EH (cell line): ENCODE data around the gene ITGAE.
"Not testable (repeated sequence)": the region's sequence is repeated elsewhere in the genome, so short reads cannot be mapped to it uniquely, and the experiment has no call there.

Source experiments
- DNase-seq: peaks from one replicate; pipeline ENCODE4 v3.0.0-alpha.2; 2015; ENCODE audit warnings: low read depth

The ITGAE gene

GRCh38 chr17:3795390-3796102, 5.4 kb downstream of the ITGAE start:
- no peak for DNase-seq

- DNase-seq: peak; percentile 58
Observed at GRCh38 chr17:3794557-3795389, 6.2 kb downstream of the ITGAE start.

DNA sequence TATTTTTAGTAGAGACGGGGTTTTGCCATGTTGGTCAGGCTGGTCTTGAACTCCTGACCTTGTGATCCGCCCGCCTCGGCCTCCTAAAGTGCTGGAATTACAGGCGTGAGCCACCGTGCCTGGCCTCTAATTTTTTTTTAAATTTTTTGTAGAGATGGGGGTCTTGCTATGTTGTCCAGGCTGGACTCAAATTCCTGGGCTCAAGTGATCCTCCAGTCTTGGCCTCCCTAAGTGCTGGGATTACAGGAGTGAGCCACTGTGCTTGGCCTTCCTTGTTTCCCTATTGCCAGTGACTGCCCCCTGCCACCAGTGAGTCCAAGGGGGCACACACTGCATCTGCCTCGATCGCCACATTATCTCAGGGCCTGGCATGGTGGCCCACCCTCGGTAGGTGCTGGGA, 6.8 kb downstream of the ITGAE start:
- not testable (repeated sequence) for DNase-seq

GRCh38 chr17:3793258-3793657, 7.7 kb downstream of the ITGAE start:
- DNase-seq: not testable (repeated sequence)

GRCh38 chr17:3792481-3792880, 8.5 kb downstream of the ITGAE start:
- no peak for DNase-seq

- DNase-seq: no peak
Observed at GRCh38 chr17:3788200-3788599, 12.8 kb downstream of the ITGAE start.

GRCh38 chr17:3785323-3785722, 15.7 kb downstream of the ITGAE start:
- DNase-seq: not testable (repeated sequence)

DNA sequence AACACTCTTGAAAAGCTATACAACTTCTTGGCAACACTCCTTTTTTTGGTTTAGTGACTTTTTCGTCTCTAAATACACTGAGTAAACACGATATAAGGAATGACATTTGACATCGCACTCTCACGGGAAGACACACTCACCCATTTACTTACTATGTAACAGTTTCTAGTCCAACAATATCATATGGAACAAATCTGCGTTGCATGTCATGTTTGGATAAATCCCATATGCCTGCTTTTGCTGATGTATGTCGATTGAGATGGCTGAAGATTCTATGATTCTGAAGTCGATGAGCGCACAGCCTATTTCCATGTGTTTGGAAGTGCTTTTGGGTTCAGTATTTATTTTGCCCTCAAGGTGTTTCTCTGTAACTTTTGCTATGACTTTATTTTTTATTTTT, 18.2 kb downstream of the ITGAE start:
- no peak for DNase-seq

DNA sequence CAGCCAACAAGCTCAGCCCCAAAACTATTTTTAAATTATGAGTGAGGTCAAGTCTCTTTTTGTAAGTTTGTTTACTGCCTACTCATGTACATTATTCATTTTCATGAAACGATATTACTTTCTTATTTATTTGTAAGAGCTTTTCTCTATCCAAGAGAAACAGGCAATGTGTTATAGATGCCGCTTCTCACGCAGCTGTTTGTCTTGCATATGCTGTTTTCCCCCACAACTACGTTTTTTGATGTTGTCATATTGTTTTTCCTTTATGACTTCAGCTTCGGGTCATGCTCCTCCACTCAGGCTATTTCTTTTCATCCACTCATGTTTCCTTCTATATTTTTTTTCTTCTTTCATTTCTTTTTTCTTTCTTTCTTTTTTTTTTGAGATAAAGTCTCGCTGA, 20.0 kb downstream of the ITGAE start:
- no peak for DNase-seq

DNA sequence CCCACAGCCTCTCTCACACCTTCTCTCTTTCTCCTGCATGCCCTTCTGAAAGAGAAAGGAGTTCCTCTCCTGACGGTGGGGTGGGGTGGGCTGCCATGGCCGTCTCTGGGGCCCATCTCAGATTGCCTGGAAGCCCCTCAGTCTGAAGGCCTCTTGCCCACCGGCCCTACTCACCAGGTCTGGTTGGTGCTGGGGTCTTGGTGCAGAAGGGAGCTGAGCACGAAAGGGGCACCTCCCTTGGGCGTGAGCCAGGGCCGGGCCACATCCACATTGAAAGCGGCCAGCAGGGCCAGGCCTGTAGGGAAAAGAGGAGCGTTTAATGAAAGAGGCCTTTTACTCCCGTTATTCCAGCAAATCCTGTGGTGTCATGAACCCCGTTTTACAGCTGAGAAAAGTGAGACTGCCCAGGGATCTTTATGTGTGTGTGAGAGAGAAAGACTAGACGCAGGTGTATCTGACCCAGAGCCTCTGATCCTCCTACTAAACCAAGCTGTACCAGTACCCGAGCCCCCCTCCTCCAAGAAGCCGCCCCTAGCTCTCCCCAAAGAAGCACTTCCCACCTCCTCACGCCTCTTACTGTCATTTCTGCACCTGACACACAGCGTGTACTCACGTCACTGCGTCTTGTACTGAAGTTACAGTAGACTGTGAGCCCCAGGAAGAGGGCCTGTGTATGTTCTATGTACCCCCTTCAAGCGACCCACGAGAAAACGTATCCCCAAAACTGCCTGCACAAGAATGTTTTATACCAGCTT, 23.4 kb downstream of the ITGAE start:
- no peak for DNase-seq

GRCh38 chr17:3773966-3774365, 27.0 kb downstream of the ITGAE start:
- DNase-seq: no peak

DNA sequence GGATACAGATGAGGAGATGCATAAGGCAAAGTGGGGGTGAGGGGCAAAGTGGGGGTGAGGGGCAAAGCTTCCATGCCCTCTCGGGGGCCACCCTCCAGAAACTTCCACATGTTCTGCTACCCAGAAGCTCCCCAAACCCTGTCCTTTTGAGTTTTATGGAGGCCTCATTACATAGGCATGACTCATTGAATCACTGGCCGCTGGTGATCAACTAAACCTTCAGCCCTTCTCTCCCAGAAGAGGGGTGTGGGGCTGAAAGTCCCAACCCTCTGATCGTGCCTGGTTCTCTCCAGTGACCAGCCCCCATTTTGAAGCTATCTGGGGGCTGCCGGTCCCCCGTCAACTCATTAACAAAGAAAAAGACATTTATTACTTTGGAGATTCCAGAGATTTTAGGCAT, 27.5 kb downstream of the ITGAE start:
- peak; percentile 82 for DNase-seq

- DNase-seq: no peak
Observed at GRCh38 chr17:3772764-3773163, 28.2 kb downstream of the ITGAE start.

- no peak for DNase-seq
Observed at GRCh38 chr17:3771140-3771539, 29.8 kb downstream of the ITGAE start.

DNA sequence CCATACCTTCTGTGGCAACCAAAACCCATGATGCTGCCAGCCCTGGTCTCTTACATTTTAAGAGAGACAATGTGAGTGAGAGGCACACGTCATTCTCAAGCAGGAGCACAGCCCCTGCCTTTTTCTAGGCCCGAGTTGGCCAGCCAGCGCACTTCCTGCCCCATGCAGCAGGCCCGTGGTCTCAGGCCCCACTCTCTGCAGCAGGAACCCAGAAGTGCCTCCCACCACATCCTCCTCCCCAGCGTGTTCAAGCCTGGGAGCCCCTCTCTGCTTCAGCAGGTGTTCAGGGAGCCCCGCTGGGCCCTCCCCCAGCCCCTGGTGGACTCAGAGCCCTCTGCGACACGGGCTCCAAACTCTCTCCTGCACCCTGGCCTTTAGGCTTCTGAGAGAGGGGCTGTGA, 30.5 kb downstream of the ITGAE start:
- no peak for DNase-seq

DNA sequence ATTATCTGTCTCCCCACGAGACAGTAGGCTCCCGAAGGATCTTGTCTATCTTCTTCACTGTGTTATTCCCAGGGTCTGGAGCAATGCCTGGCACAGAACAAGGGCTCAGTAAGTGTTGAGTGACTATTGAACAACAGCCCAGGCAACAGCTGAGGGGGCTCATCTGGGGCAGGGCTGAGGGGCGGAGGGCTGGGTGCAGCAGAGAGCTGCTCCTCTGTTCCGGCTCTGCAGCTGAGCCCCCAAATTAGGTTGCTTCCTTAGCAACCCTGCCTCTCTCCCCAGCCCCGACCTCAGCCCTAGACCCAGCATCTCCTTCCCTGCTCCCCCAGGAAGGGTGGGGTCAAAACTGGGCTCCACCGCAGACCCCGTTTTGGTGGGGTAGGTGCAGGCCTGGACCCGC, 32.2 kb downstream of the ITGAE start:
- DNase-seq: no peak

GRCh38 chr17:3768341-3768740, 32.6 kb downstream of the ITGAE start:
- no peak for DNase-seq

DNA sequence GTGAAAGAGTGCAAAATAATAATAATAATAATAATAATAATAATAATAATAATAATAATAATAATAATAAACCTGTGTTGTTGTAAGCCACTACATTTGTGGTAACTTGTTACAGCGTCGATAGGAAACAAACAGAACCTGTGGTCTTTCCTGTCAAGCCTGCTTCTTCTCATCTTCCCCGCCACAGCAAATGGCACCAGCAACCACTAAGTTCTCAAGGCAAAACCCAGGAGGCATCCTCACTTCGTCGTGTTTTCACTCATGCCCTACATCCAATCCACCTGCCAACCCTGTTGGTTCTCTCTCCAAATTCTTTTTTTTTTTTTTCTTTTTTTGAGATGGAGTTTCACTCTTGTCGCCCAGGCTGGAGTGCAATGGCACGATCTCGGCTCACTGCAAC, 34.2 kb downstream of the ITGAE start:
- no peak for DNase-seq

DNA sequence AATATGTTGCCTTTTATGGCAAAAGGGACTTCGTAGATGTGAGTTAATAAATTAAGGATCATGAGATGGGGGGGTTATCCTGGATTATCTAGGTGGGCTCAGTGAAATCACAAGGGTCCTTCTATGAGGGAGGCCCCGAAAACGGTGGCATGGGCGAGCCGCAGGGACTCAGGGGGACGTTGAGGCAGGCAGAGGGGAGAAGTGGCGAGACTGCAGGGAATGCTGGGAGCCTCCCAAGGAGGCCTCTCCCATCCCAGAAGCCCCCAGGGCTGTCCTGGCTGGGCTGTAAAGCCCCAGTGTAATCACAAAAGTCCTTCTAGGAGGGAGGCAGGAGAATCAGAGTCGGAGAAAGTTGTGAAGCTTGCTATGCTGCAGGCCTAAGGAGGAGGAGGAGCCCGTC, 35.0 kb downstream of the ITGAE start:
- DNase-seq: no peak

GRCh38 chr17:3763777-3764170, 37.2 kb downstream of the ITGAE start:
- no peak for DNase-seq

- no peak for DNase-seq
Observed at GRCh38 chr17:3762922-3763776, 37.8 kb downstream of the ITGAE start.

DNA sequence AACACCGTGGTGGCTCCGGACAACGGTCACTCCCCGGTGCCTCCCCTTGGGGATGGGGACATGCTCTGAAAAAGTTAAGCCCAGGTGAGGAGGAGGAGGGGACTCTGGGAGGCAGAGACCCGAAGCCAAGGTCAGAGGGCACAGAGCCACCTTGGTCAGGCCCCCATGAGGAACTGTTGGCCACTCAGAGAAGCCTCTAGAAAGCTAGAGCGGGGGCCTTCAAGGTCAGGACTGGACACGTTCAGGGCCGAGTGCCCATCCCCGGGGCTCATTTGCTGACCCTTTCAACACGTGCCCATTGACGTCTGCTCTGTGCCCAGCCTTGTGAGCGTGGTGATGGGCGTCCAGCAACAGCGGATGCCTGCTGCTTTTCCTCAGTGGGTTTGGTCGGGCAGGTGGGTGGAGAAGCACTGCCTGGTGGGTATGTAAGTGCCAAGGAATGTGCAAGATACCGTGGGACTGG, 39.0 kb downstream of the ITGAE start:
- DNase-seq: no peak
